Stimulated activated CD8-positive, alpha-beta memory T cell treated with anti-CD3 and anti-CD28 coated beads, Interleukin-7, amount 100 ng/mL, for 48 hours (primary cell): ENCODE measurements around the gene CD274.
"Not testable (repeated sequence)": the region's sequence is repeated elsewhere in the genome, so short reads cannot be mapped to it uniquely, and the experiment has no call there.

Experiments
- DNase-seq, 2 donors: peaks; one replicate each; pipeline ENCODE4 v3.0.0-alpha.2; 2020; ENCODE audit warnings: low read depth in 1 of 2; ENCODE audit errors: extremely low read depth in 1 of 2

CD274 gene

GRCh38 chr9:5437254-5438216 is 12.8 kb upstream of the CD274 start, which contains the start of gene PLGRKT:
Gene PLGRKT (minus strand): TSS chr9:5437925. CDS start chr9:5431977, 5,948 bp downstream.
- DNase-seq: peak; percentile 80 to 91

- peak in 1 of 2 donors; percentile 61 for DNase-seq
These were observed 11.8 kb upstream of the CD274 start for GRCh38 chr9:5438301-5439162.

- DNase-seq: no peak
These were observed 9.9 kb upstream of the CD274 start for GRCh38 chr9:5440426-5440825.

- no peak for DNase-seq
These were observed 9.3 kb upstream of the CD274 start for GRCh38 chr9:5441043-5441442.

GRCh38 chr9:5442400-5443011 is 7.8 kb upstream of the CD274 start:
- DNase-seq: no peak

- DNase-seq: no peak
These were observed 6.5 kb upstream of the CD274 start for GRCh38 chr9:5443850-5444249.

GRCh38 chr9:5445096-5445495 is 5.2 kb upstream of the CD274 start:
- not testable (repeated sequence) for DNase-seq

GRCh38 chr9:5445886-5446285 is 4.5 kb upstream of the CD274 start:
- DNase-seq: no peak

- no peak for DNase-seq
These were observed 3.7 kb upstream of the CD274 start for GRCh38 chr9:5446451-5447236.

GRCh38 chr9:5447337-5447736 is 3.0 kb upstream of the CD274 start:
- no peak for DNase-seq

- DNase-seq: no peak
These were observed 2.3 kb upstream of the CD274 start for GRCh38 chr9:5448016-5448415.

- DNase-seq: no peak
These were observed 1.6 kb upstream of the CD274 start for GRCh38 chr9:5448461-5449435.

- DNase-seq: no peak
These were observed 602 bp upstream of the CD274 start for GRCh38 chr9:5449521-5450358.

- DNase-seq: no peak
These were observed 1.9 kb downstream of the CD274 start for GRCh38 chr9:5452286-5452609.

- DNase-seq: no peak
These were observed 2.7 kb downstream of the CD274 start for GRCh38 chr9:5453004-5453403.

- no peak for DNase-seq
These were observed 3.3 kb downstream of the CD274 start for GRCh38 chr9:5453673-5454072.

GRCh38 chr9:5455181-5455580 is 4.8 kb downstream of the CD274 start:
- no peak for DNase-seq

- no peak for DNase-seq
These were observed 9.0 kb downstream of the CD274 start for GRCh38 chr9:5459289-5459829.
